UCSD-AML1 (cell line): Measurements from ENCODE around the gene RNF220.
"Not testable (repeated sequence)": the region's sequence is repeated elsewhere in the genome, so short reads cannot be mapped to it uniquely, and the experiment has no call there.

Experiments used
- DNase-seq: peaks from one replicate; lab custom pipeline; 2025; ENCODE audit not compliant: unreplicated experiment; lab: John Stamatoyannopoulos, UW

The RNF220 gene

DNA sequence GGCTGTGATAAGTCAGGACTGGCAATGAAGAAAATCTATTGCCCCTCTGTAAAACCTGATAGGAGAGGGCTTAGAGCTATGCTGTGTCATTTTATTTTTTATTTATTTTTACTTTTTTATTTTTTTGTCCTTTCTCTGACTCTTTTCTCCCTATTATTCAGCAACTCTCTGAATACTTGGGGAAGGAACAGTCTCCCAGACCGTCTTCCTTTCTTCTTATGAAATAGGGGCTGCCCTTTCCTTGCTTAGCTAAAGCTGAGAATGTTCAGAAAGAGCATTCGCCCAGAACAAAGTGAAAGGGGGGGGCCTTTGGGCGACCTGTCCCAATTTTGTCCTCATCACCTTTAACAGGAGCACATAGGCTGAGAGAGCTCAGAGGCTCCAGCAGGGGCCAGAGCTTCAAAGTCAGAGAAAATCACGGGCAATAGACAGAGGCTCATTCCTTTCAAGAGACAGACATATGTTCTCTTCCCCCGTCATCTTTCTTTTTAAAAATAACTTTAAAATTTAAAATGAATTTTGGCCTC is 80.9 kb downstream of the RNF220 start:
- DNase-seq = no peak

DNA sequence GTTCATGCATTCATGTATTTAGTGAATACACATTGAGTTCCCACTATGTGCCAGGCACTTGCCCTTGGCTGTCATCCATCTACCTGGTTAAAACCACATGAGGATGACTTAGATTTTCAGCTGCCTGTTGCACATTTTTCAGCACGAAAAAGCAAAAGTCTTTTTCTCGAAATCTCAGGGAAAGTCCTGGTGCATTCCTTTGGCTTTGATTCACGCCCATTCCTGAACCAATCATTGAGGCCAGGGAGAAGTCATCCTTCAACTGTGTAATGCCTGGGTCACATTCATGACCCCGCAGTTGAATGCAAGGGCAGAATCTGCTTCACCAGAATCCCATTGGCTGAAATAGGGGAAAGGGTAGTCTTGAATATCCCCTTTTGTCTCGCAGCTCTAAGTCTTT is 84.4 kb downstream of the RNF220 start:
- no peak for DNase-seq

GRCh38 chr1:44496541-44497171 is 91.6 kb downstream of the RNF220 start:
- DNase-seq = no peak

- DNase-seq = no peak
Observed at GRCh38 chr1:44497422-44498170, 92.5 kb downstream of the RNF220 start.

DNA sequence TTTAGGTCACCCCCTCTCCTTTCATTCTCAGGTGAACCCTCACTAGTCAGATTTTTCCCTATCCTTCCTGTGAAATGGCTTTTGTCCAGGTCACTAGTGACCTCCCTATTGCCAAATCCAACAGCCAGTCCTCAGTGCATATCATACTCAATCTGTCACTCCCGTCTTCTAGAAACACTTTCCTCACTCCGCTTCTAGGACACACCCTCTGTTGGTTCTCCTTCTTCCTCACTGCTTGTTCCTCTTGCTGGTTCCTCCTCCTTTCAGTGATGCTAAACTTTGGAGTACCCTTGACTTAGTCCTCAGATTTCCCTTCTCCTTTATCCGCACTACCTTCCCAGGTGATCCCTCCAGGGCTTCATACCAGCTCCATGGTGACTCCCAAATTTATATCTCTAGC is 94.3 kb downstream of the RNF220 start:
- DNase-seq = no peak

- no peak for DNase-seq
Observed at GRCh38 chr1:44500181-44501046, 95.4 kb downstream of the RNF220 start.

GRCh38 chr1:44501047-44501890 is 96.2 kb downstream of the RNF220 start:
- no peak for DNase-seq

DNA sequence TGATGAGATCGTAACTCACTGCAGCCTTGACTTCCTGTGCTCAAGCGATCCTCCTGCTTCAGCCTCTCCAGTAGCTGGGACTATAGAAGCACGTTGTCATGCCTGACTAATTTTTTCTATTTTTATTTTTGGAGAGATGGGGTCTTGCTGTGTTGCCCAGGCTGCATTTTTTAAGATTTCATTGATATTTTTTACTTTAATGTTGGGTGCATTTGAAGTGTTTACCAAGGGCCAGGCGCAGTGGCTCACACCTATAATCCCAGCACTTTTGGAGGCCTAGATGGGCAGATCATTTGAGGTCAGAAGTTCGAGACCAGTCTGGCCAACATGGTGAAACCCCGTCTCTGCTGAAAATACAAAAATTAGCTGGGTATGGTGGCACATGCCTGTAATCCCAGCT is 97.8 kb downstream of the RNF220 start:
- not testable (repeated sequence) for DNase-seq

- DNase-seq = no peak
Observed at GRCh38 chr1:44503625-44504024, 98.6 kb downstream of the RNF220 start.

- DNase-seq = no peak
Observed at GRCh38 chr1:44505210-44505993, 100.3 kb downstream of the RNF220 start.

GRCh38 chr1:44507490-44508396 is 102.7 kb downstream of the RNF220 start:
- DNase-seq = no peak

DNA sequence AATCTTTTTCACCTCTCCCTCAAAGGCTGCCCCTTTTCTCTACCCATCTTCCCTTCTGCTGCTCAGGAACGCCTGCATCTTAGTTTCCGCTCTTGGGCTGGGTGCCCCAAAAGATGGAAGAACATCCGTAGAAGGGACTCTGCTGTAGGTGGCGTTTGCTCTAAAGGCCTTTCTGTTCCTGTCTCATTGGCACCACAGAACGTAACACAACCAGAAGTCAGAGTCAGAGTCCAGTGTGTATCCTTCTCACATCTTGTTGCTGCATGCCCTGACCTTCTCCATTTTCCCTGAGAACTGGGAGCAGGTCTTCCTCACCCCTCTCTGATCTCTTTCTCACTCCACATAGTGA is 103.3 kb downstream of the RNF220 start:
- DNase-seq = no peak

- no peak for DNase-seq
Observed at GRCh38 chr1:44511363-44511762, 106.3 kb downstream of the RNF220 start.

DNA sequence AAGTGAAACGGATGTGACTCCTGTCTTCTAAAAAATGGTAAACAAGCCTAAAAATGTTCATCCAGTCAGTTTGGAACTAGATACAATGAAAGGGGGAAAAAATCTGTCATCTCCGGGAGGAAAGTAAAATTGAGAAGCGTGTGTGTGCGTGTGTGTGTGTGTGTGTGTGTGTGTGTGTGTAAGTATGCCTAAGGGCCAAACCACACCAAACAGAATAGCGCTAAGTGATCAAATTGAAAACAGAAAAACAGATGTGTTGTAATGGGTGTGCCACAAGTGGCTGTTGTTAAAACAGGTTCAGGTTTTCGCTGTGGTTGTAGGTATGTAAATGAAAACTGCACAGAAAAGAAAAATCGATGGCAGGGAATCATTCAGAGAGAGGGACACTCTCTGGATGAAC is 106.7 kb downstream of the RNF220 start:
- DNase-seq = no peak

DNA sequence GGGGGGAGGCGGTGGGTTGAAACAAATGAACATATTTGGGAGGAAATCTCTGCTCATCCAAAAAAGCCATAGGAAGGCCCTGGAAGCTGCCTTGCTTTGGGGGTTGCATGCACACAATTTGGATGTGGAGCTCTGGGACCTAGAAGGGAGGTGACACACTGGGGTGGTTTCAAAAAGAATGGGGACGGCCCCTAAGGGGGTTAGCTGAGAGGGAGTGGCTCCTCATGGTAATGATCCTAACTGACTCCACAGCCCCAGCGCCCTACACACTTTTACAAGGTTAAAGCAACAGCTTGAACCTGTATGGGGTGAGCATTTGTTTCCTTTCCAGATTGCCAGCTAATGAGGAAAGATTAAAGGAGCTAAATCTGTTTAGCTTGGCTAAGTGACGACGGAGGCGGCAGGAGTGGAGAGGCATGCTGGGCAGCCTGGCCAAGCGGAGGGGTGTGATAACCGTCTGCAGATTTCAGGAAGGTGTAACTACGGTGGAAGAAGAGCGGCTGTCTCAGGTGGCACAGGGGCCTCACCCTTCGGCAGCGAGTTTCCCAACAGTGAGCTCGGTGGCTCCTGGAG is 107.3 kb downstream of the RNF220 start:
- no peak for DNase-seq

GRCh38 chr1:44513111-44513510 is 108.1 kb downstream of the RNF220 start:
- no peak for DNase-seq

- DNase-seq = no peak
Observed at GRCh38 chr1:44514673-44515072, 109.6 kb downstream of the RNF220 start.

DNA sequence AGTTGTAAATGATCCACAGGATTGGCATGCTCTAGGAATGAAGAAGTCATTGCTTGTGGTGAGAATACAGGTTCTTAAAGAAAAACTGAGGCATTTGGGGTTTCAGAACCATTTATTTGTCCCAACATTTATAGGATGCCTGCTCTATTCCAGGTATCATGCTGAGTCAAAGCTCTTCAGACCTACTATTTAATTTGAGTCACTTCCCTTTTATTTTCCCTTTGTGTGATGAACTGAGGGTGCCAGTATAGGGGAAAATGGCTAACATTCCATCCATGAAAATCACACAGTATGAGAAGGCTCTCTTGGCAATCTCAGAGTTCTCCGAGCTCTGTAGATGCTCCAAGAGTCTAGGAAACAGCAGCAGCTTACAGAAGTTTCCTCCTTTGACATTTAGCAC is 110.4 kb downstream of the RNF220 start:
- DNase-seq = no peak
